ENCODE results near the gene LHPP.

The LHPP gene

DNA sequence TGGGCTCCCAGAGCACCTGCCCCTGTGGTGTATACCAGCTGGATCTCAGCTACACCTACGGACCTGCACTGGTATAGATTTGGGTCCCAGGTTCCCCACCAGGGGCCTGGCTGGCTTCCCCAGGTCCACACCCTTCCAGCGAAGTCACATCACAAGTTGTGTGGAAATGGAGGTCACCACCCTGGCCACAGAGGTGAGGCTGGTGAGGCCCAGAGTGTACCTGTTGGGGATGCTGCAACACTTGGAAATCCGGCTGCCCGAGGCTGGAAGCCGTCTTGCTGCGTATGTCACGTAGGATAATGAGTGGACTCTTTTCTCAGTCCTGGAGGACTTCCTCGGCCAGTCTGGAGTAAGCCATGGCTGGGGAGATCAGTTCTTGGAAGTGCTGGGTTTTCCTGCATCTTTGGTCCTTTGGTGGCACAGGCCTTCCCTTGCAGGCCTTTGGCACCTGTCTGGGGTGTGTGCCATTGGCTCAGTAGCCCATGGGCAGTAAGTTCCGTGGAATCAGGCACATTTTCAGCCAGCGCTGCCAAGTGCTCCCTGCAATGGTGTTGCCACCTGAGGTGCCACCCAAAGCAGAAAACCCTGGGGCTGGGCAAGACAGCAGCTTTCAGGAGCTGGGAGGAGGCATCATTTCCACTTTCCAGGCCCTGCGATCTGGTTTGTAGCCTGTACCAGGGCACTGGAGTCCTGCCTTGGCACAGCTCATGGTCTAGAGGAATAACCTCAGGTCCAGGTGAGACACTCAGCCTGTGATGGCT lies 97.9 kb downstream of the LHPP start:
- no peak for DNase-seq

DNA sequence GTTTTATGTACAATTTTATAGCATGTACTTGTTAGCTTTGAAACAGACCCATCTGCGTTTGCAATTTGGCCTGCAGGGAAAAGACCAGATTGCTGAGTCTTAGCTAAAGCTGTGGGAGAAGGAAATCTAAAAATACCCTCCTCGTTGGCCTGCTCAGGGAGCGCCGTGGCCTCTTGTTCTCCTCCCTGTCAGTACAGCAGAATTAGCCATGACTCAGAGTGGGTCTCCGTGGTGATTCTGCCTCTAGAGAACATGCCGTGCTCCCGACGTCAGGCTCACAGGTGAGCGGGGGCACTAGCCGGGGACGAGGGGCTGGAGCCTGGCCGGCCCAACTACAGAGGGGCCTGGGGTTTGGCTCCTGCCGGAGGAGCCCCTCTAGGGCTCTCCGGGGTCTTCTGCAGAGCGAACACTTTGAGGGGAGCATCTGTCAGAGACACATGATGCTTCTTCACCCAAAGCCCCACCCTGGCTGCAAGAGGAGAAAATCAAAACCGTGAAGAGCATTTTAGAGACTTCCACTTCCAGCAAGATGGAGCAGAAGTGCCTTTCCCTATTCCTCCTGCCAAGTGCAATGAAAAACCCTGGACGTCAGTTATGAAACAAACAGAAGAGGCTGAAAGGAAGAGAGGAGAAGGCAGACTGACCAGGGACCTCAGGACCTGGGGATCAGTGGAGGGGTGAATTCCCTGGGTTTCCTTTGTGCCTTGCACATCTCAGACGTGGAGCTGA lies 98.9 kb downstream of the LHPP start:
- no peak for DNase-seq

DNA sequence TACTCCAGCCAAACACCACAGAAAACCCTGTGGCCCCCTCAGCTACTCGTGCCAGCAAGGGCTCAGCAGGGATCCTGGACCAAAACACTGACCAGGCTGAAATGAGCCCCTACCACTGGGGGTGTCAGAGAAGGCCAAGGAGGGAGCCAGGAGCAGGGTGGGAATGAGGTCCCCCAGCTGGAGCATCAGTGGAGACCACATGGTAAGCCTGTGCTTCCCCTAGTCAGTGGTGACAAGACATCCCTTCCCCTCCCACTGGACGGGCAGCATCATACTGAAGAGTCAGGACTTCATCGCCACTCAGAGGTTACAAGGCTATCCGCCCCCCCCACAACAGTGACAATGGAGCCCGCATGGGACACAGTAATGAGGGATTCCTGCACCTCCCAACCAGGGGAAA lies 99.6 kb downstream of the LHPP start:
- DNase-seq = no peak

DNA sequence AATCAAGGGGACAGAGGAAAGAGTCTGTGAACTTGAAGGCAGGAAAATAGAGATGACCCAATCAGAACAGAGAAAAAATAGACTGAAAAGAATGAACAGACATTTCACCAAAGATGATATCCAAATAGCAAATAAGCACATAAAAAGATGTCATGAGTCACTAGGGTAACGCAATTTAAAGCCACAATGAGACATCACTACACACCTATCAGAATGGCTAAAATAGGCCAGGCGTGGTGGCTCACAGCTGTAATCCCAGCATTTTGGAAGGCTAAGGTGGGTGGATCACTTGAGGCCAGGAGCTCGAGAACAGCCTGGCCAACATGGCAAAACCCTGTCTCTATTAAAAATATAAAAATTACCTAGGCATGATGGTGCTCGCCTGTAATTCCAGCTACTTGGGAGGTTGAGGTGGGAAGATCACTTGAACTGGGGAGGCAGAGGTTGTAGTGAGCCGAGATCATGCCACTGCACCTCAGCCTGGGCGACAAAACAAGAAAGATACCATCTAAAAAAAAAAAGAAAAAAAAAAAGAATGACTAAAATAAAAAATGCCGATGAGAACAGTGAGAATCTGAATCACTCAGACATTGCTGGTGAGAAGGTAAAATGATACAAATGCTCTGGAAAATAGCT lies 100.9 kb downstream of the LHPP start:
- DNase-seq = no peak

- no peak for DNase-seq
These were observed 101.9 kb downstream of the LHPP start for GRCh38 chr10:124563320-124564040.

GRCh38 chr10:124564881-124565280 lies 103.3 kb downstream of the LHPP start:
- no peak for DNase-seq

DNA sequence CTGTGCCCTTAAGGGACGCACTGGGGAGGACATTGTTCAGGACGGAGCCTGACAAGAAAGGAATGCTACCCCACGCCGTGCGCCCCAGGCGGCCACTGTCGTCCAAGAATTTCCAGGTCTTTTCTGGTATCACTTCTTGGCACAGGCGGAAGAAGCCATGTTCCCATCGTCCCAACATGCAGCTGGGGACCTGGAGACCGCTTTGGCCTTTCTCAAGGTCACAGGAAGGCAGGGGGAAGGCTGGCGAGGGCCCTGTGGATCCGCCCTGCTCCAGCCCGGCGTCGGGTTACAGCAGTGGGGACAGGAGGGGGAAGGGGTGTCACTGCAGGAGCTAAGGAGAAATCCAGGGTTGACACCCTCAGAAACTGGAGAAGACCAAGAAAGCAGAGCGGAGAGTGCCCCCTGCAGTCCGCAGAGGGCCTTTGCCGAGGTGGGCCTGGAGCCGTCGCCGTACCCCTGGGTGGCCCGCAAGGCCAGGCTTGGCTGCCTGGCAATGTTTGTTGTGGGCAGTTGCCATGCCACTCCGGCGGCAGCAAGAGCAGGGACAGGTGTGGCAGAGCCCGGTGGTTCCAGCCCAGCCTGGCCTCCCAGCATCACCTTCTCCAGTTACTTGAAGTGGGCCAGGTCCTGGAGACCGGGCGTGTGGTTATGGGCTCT lies 104.1 kb downstream of the LHPP start:
- DNase-seq = no peak

DNA sequence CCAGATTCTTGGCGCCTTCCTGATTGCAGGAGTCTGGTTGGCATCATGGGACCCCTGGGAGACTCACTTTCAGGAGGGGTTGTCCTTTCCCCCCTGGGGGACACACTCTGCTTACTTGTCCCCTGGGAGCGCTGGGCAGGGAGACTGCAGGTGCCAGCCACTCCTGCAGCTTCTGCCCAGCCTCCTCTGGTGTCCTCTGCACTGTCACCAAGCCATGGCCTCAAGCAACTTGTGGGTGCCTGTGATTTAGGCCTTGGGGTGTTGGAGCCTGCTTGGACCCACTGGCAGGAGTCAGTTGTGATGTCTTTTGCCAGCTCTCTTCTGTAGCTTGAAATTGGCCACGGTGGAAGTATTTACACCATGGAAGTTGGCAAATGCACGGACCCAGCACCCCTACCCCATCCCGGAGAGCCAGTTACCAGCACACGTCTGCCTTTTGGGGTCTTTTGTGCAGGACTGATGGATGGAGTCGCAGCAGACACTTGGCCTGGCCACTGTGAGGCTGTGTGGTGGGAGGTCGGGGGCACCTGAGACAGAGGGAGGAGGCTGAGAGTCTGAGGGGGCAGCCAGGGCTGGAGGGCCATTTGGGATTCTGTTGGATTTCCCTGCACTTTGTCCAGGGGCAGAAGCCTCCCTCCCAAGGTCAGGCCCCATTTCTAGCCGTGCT lies 104.7 kb downstream of the LHPP start:
- DNase-seq = no peak

GRCh38 chr10:124566981-124567835 lies 105.6 kb downstream of the LHPP start:
- DNase-seq = no peak

DNA sequence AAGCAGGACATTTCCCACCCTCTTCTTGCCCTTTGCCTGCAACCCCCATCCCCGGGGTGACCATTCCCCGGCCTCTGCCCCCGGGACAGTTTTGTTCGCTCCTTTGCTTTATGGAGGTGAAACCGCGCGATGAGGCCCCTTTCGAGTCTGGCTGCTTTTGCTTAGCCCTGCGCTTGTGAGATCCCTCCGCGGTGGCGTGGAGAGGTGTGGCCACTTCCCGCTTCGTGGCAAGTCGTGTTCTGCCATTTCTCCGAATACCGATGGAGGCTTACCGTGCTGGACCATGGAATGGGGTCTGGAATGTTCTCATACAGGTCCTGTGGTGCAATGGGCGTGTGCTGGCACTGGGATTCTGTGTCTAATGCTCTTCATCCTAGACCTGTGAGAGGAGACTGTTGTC lies 106.7 kb downstream of the LHPP start:
- no peak for DNase-seq

DNA sequence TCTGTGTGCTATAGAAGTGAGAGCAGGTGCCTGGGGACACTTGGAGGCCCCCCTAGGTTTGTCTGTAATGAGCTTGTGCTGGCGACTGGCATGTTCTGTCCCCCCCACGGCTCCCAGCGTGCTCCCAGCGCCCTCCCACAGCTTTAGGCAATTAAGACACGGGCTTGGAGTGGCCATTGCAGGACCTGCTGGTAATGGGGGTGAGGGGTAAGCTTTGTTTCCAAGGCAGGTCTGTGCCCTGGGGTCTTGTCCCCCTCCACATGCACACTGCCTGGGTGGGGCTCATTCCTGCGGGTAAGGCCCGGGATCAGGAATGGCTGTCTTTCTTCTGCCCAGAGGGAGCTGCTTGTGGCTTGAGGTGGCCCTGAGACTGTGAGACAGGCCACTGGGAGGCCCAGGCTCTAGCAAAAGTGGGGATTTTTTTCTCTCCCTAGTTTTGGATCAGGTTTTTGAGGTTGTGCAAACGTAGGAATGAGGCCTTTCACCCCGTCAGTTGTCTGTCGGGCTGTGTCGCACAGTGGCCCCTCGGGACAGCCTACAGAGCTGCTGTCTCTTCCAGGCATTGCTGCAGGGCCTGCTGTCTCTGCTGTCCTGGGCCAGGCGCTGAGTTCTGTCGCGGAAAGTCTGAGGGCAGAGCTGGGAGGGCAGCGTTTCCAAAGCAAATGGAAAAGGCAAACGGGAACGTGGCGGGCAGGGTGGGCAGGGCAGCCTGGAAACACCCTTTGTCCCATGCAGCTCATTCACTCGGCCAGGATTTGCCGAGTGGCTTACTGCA lies 107.4 kb downstream of the LHPP start:
- DNase-seq = no peak

GRCh38 chr10:124569623-124570470 lies 108.2 kb downstream of the LHPP start:
- no peak for DNase-seq

GRCh38 chr10:124570646-124571045 lies 109.0 kb downstream of the LHPP start:
- no peak for DNase-seq

DNA sequence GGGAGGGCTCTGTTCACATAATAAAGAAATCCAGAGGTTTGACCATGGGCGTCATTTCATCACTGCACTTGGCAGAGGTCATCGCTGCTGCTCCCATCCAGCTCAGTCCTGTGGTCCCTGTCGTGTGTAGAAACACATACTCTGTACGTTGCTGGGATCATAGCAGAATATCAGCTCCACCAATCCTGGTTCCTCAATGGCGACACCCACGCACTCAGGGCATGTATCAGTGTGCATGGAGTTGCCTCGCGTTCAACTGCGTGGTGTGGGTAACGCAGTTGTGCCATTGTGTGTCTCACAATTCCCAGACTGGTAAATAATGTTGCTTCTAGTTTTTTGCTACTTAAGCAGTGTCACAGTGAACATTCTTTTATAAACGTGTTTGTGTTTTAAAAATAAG lies 111.1 kb downstream of the LHPP start:
- DNase-seq = no peak

DNA sequence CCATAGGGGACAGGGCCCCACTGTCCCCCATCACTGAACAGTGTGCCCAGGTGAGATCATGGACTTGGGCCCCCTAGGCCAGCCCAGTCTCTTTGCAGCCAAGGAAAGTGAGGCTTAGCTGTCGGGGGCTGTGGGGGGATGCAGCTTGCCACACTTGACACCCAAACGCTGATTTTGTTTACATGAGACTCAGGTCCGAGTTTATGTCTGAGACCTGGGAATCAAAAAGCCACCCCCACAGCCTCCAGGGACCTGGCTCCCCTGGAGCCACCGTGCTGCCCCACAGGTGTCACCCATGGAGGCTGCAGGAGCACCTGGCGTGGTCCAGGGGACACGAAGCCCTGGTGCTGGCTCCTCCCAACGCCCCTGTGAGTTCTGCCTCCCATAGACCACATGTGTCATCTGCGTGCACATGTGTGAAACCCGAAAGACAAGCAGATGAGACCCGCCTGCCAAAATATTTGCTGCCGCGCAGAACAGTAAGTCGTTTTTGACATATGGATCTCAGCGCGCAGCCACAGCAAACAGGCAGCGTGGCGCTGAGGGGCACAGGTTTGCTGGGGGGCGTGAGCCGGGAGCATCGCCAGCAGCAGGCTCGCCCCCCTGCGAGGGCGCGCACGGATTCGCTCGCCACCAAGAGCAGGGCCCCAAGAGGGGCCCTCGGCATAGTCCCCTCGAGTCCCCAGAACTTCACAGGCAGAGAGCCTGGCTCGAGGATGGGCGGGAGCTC lies 112.3 kb downstream of the LHPP start:
- no peak for DNase-seq

DNA sequence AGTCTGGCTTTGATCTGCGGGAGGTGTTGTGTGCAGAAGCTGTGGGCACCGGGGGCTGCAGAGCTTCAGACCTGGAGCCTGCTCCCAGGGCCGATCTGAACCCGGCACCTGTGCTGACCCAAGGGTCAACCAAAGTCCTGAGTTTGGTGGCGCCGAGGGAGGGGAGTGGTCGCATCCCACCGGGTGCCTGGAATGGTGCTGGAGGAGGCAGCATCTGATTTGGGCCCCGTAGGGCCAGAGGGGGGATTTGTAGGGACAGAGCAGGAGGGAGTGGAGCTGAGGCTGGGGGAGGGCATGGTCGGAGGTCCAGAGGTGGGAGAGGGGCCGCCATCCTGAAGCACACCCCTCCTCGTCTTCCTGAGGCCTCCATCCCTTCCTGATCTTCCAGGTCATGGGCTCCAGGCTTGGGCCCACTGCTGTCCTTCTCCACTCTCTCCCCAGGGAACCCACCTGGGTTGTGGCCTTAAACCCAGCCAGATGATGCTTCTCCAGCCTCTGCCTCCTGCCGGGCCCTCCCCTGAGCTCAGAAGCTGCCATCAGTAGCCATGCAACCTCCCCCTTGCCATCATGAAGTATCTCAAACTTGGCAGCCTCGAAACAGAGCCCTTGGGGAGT lies 112.9 kb downstream of the LHPP start:
- DNase-seq = no peak

DNA sequence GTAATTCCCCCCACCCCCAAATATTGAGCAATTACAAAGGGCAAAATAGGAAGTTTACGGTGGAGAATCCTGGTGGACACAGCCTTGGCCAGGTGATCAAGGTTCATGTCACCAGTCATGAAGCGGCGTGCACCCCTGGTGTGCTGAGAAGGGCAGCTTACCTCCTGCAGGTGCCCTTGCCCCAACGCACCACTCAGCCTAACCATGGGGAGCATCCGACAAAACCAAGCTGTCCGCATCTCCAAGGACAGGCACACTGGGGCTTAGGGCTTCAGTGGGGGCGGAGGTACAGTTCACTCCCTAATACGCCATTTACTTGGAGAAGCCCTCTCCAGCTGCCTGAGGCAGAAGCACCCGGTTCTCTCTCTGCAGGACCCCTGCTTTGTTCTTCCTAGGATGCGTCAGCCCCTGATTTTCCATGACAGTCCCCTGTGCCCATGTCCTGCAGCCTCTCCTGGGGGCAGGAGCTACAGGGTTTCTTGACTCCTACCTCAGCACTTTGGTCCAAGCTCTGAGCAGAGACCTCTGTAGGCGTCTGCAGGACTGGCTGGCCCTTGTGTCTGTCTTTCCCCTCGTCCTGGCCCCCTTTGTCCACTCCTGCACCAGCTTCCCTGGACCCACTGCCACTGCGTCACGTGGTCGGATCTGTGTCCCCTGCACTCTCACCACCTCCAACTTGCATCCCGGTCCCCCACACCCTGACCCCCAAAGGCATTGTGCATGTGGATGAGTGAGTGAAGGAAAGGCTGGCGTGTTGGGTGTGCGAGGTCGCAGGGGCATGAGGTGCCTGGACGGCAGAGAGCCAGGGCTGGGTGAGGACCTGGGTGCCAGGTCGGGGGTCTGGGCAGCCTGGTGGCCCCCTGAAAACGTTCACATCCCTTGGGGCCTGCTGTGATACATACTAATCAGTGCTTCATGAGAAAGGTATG lies 113.7 kb downstream of the LHPP start:
- DNase-seq = no peak

Measured in activated gamma-delta T cell (primary cell).